ENCODE data around the gene GRPEL2.

- TF ChIP-seq SUZ12 (IDR thresholded peaks at IDR 0.05; ENCODE audit: extremely low read depth, insufficient read depth, insufficient read length) (no peak), ZNF274 (IDR thresholded peaks at IDR 0.05; ENCODE audit: low read depth, low read length) (no peak)
Measured at GRCh38 chr5:149328177-149328576, 17.1 kb upstream of the GRPEL2 start.
